Germinal center (tissue), 1 donor: Measurements from ENCODE around the gene RIC3.

Source experiments
- DNase-seq: peaks from one replicate; pipeline ENCODE4 v3.0.0; 2012; ENCODE audit warnings: mixed read lengths, low spot score

Gene RIC3

DNA sequence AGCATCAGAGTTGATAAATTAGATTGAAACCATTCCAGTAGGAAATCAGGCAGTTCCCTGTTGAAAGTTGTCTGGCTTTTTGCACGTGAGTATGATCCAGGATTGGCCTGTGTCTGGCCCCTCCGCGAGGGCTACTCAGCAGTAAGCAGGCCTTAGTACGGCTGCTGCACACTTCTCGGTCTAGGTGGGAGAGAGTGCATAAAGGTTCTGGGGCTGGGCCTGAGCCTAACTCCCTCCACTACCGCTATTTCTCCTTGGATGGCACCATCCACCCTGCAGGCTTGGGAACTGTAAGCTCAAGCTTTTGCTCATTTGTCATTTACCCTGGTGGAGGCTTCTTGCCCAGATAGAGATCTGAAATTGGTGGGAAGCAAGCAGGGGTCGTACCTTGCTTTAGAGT lies 65.9 kb downstream of the RIC3 start:
- no peak for DNase-seq

DNA sequence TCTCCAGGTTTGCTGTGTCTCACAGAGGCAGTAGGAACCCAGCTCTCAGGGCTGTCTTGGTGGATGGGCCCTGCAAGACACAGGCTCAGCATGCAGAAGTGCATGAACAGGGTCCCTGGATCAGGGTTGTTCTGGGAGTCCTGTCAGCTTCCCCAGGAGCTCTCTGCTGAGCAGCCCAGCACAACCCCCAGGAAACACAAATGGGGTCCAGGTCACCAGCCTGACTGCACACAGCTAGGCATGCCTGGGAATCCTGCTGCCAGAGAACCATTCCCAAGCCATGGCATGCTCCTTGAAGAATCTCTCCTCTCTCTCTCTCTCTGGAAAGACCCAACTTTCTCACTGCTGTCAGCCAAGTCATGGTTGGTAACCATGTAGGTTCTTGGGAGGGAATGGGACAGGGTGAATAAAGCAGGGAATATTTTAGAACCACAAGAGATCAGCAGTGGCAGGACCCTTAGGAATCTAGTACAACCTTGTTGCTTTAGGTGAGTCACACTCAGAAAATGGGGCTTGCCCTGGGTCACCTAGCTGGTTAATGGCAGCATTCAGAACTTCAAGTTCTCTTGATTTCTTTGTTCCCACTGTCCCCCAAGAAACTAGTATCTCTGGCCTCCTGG lies 66.4 kb downstream of the RIC3 start:
- DNase-seq = no peak

DNA sequence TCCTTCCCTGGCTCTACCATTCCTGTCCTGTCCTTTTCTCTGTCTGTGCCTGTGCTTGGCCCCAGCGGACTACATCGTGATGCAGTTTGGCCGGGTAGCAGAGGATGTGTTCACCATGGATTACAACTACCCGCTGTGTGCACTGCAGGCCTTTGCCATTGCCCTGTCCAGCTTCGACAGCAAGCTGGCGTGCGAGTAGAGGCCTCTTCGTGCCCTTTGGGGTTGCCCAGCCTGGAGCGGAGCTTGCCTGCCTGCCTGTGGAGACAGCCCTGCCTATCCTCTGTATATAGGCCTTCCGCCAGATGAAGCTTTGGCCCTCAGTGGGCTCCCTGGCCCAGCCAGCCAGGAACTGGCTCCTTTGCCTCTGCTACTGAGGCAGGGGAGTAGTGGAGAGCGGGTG lies 67.4 kb downstream of the RIC3 start:
- DNase-seq = no peak

DNA sequence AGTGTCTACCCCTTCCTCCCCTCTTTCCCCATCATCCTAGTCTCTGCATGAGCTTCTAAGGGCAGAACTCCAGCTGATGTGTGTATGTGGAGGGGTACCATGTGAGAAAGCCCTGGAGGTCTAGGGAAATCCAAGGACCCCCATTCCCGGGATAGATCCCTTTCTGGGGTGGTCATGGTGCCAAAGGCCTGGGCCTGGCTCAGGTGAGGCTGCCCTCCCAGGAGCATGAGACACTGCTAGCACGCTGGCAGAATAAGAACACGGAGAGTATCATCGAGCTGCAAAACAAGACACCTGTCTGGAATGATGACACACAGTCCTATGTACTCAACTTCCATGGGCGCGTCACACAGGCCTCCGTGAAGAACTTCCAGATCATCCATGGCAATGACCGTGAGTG lies 68.2 kb downstream of the RIC3 start:
- no peak for DNase-seq

DNA sequence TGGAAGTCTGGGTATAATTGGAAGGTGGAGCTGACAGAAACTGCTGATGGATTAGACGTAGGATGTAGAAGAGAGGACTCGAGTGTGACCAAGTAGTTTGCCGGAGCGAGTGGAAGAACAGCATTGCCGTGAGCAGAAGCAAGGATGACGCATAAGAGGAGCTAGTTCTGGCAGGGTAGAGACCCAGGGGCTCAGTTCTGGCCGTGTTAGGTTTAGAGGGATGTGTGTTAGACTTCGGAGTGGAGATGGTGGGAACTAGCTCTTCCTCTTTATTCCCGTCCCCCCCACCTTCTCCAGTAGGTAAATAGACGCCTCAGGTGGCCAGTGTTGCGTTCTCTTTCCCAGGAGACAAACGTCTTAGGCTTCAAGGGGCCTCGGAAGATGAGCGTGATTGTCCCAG lies 68.7 kb downstream of the RIC3 start:
- no peak for DNase-seq

DNA sequence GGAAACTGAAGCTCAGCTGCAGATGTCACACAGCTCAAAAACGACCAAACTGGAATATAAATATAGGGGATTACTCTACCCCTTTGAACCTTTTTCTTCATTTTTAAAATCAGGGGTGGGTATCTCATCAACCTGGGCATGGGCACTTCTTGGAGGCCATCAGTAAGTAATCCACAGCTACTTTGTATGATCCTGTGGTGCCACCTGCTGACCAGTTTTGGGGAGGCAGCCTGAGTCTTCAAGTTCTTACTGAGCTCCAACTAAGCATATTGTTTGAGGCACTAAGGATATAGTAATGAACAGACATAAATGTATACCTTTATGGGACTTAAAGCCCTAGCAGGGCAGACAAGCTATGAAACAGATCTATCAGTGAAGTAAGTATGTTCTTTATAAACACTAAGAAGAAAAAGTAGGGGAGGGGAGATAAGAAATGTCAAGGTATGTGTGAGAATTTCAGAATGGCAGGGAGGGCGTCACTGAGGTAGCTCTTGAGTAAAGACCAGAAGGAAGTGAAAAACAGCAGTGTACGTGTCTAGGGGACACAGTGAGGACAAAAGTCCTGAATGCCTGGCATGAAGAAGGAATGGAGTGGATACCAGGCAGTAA lies 69.4 kb downstream of the RIC3 start:
- DNase-seq = peak; percentile 41

DNA sequence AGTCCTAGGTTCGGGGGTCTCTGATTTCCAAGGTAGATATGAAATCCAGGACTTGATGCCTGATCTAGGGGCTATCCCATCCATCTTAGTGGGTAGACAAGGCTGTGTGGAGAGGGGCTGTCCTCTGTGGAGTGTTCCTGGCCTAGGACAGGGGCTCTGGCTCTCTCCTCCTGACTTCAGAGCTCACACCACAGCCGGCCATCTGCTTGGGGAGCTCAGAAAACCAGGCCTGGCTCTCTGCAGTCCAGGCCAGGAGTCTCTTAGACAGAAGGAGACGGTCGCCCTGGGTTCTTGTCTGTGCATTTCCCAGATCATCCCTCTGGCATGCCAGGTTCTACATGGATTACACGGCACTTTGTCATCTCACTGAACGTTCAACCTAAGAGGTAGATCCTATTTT lies 69.9 kb downstream of the RIC3 start:
- DNase-seq = no peak

DNA sequence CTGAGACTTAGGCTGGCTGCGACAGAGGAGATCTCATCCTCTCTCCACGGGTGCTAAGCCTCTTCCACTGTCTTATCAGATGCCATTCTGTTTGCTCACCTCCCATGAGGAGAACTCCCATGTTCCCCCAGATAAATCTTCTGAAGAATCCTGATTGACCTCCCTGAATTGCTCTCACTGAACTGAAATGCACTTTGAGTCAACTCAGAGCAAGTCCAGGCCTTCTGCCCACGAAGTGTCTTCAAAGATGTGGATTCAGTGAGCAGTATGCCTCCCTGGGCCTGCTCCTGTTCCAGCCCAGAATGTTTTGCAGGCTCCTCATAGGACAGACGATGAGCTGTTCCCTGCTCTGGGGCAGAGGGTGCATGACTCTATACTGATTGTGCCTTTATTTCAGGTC lies 70.5 kb downstream of the RIC3 start:
- DNase-seq = no peak

DNA sequence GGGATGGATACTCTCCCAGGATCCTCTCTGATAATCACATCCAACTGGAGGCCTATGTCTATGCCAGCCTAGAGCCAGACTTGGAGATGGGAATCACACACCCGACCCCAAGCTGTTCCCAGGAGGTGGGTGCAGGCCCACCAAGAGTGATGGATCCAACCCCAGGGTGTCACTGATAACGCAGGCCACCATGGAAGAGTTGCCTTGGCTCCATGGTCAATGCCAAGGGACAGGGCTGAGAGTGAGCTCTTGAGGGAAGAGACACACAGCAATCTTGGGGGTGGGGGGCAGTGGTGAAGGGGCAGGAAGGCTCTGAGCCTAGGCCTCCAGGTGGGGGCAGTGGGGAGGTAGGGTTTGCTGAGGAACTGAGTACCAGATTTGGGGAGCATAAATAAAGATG lies 70.9 kb downstream of the RIC3 start:
- no peak for DNase-seq

DNA sequence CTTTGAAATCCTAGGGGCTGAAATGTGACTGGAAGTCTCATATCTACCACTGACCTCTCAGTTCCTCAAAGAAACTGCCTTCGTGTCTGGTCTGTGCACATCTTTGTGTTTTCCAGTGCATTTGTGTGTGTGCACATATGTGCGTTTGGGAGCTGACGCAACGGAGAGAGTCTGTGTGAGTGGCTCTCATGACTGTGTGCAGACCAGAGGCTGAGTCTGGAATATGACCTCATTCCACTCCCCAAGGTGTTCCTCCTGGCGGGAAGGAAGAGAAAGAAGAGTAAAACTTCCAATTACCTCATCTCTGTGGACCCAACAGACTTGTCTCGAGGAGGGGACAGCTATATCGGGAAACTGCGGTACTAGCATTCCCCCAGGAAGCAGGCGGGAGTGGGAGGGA lies 71.4 kb downstream of the RIC3 start:
- no peak for DNase-seq

DNA sequence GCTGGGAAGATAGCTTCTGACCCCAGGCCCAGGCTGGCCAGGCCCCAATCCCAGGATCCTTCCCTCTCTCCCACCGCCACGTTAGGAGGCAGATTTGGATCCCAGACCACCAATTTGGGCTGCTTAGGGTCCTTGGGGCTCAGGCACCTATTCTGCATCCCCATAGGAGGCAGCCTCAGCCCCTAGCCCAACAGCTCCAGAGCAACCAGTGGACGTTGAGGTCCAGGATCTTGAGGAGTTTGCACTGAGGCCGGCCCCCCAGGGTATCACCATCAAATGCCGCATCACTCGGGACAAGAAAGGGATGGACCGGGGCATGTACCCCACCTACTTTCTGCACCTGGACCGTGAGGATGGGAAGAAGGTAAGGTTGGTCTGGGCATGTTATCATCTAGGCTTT lies 71.8 kb downstream of the RIC3 start:
- no peak for DNase-seq

DNA sequence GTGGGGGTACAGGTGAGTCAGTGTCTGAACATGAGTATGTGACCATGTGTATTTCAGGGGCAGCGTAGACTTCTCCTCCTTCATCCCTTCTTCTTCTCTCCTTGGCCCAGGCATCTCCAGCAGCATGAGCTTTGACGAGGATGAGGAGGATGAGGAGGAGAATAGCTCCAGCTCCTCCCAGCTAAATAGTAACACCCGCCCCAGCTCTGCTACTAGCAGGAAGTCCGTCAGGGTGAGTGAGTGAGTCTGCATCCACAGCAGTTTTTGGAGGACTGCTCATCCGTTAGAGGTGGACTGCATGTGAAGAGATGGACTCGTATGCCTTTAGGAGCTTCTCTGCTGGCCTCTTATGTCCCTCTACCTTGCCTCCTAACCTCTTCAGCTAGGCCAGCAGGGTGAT lies 72.2 kb downstream of the RIC3 start:
- no peak for DNase-seq

DNA sequence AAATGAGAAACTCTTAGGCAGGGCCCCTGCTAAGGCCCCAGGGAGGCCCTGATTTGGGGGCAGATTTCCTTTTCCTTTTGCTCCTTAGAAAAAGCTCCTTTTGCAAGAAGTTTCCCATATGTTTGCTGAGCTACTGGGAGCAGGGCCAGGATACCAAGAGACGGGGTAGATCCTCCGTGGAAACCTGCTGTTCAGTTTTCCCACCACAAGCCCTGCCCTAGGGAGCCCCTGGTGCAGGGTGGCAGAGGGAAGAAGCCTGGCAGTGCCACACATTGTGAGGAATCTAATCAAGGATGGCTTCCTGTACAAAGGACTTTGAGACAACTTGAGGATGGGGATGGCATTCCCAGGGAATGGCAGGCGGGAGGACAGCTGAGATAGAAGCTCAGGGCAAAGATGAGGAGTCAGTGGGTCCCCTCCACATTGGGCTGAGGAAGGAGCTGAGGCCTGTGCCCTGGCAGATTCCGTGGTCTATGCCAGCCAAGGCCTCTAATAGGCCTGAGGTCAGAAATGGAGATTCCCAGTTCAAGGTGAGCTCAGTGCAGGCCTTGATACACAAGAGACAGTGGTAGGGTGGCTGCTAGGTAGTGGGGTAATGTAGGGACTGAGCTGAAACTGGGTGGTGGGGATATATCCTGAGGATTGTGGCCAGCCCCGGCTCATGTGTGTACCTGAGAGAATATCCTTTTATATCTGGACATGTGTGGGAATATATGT lies 72.9 kb downstream of the RIC3 start:
- no peak for DNase-seq

DNA sequence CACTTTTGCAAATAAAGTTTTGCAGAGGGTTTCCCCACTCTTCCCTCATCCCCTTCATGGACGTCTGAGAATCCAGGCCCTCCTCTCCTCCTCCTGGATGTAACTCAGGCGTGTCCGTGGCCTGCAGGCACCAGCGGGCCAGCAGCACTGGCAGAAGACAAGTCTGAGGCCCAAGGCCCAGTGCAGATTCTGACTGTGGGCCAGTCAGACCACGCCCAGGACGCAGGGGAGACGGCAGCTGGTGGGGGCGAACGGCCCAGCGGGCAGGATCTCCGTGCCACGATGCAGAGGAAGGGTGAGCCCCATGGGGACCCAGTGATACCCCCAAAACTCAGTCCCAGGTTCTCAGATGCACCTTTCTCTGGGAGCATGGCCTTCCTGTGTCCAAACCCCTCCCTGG lies 73.5 kb downstream of the RIC3 start:
- no peak for DNase-seq

DNA sequence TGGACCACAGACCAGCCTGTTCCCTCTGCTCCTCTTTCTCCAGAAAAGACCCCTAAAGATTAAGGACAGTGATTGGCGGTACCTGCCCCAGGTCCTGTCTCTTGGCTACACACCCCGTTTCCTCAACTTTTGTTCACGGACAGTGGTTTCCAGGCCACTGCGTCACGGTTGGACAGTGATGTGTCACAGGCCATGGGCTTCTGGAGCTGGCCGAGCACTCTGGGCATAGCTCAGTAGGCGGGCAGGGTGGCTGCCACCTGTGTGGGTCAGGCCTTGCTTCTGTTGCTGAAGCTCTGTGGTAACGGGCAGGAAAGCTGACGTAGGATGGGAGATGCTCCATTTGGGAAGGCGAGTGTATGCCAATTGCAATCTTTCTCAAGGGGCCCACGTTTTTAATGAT lies 74.2 kb downstream of the RIC3 start:
- no peak for DNase-seq

DNA sequence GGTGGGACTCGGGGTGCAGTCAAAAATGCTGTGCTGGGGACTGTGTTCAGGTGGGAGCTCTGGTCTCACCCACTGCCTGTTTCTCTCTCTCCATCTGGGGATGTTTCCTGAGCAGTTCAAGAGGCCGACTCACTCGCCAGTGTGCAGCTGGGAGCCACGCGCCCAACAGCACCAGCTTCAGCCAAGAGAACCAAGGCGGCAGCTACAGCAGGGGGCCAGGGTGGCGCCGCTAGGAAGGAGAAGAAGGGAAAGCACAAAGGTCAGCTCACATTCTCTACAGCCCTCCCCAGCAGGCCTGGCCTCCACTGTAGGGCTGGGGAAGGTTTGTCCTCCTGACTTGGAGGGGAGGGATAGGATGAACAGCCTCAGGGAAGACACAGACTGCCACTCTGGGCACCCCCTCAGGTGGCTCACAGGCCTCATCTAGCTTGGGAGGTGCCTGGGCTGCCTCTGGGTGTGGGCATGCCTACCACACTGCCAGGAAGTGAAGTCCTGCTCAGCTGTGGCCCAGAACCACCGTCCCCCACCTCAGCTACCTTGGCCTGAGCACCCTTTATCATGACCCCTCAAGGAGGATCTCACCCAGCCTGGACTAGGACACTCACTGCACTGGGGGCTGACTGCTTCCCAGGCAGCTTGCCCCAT lies 74.8 kb downstream of the RIC3 start:
- no peak for DNase-seq

DNA sequence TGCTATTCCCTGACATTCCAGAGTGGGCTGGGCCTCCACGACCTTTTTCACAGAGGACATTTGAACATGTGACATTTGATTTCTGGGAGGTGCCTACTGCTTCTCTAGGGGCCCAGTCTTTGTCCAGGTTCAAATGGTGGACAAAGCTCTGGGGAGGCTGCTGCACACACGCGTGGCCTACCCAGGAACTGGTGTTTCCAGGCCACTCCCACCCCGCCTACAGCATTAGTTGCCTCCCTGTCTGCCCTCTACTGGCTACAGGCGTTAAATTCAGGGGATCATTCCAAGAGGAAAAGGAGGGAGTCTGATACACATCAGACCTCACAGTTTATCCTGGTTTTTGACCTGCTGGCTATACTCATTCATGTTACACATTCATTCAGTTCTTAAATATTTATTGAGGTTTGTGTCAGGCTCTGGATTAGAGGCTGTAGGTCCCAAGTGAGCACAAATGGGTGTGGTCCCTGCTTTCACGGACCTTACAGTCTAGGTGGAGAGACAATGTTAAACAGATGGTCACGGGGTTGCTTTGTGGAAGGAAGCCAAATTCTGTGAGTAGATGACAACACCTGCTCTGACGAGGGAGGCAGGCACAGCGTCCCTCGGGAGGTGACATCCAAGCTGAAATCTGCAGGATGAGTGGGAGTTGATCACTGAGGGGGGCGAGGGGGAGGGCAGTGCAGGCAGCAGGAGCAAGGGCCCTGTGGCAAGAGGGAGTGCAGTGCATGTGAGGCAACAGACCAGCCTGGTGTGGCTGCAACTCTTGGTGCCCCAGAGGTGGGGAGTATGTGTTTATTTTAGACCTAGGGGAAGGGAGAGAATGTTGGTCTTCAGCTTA lies 76.0 kb downstream of the RIC3 start:
- peak; percentile 50 for DNase-seq

DNA sequence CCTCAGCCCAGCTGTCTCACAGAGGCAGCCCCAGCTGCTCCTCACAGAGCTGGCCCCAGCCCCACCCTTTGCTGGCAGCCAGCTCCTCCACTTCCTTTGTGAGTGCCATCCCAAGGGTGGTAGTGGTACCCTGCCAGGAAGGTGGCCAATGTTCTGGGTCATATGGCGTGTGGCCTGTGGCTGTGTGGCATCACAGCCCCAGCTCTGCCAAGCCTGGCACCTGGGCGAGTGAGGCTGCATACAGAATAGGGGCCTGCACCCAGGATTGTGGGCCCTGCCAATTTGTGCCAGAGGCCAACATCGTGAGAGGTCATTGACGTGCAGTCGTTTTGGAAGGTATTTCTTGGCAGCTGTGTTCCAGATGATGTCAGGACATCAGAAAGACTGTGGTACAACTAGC lies 77.1 kb downstream of the RIC3 start:
- no peak for DNase-seq

DNA sequence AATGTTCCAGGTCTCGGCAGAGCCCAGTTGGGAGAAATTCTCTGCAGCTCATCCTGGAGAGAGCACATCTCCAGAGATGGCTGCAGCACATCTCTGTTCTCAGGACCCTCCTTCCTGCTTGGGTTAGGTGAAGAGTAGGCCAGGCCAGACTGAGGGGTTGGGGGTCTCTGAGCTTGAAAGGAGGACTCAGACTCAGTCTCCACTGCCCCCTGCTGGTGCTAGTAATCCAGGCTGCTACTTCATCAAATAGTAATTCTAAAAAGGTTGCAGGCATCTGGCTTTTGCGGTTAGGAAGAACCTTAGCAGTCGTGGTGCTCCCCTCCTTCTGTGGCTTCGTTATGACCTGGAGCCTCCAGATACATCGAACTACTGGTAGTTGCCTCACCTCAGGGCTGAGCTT lies 78.1 kb downstream of the RIC3 start:
- DNase-seq = no peak

DNA sequence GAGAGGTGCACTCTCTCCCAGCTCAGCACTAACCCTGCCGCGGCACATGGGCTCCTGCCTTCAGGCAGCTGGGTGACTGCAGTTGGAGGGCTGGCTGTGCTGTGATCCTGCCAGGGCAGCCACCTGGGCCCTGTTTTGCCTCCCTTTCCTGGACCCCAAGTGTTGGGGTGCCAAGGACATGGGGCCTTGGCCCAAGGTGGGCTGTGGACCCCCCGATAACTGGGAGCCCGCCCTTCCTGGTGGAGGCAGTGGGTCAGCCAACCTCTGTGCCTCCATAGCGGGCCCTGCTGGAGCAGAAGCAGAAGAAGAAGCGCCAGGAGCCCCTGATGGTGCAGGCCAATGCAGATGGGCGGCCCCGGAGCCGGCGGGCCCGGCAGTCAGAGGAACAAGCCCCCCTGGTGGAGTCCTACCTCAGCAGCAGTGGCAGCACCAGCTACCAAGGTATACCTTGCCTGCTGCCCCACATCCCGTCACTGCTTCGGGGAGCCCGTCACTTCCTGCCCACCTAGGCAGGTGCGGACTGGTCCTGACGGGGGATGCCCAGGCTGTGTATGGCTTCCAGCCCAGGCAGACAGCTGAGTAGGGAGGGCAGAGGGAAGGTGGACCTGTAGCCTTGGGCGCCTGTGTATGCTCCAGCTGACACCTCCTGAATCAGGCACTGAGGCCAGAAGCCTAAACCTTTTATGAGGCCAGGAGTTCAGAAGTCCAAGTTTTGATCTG lies 78.9 kb downstream of the RIC3 start:
- DNase-seq = no peak

DNA sequence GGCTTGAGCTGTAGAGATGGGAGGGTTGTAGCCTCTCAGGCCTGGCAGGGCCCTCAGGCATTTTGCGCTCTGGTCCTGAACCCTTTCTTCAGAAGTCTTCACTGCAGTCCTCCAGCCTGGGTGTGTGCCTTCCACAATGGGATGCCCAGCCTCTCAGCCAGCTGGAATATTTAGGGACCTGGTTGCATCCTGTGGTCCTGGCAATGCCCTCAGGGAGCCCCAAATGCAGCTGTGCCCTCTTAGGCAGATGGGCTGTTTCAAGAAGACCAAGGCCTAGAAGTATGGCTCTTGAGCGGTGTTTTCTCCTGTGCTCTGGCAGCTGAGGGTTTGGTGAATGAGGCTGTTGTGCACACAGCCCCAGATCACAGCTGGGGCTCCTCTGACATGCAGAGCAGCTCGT lies 81.1 kb downstream of the RIC3 start:
- DNase-seq = no peak

DNA sequence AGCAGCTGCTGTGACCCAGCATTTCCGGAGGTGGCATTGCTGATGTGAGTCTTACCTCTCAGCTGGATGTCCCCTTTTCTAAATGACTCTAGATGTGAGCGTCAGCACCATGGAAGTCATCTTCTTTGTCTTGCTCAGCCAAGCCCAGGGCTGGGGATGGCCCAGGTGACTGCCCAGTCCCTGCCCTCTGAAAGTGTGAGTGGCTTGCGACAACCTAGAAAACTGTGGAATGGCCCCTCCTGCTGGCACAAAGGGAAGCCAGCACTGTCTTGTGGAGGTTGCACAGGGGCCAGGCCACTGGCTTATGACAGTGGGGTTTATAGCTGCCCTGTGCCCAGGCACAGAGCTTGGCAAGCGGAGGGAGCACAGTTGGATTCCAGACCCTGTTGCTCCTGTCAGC lies 81.6 kb downstream of the RIC3 start:
- no peak for DNase-seq
